Activated B cell treated with CpG ODN at 0.5 μM for 24 hours (primary cell): Measurements from ENCODE around the gene TKFC. TPM values are rescaled to one million over a fixed set of nuclear protein-coding genes. Genes with fewer than 3 reads are reported as not detected.
A peak's percentile ranks its signal among the peaks of the same experiment; 100 is the strongest.
"Not testable (repeated sequence)": the region's sequence is repeated elsewhere in the genome, so short reads cannot be mapped to it uniquely, and the experiment has no call there.

Experiments used
- ATAC-seq: fragments of 200-7000 bp; cut with Tn5 transposase; one replicate; pipeline ENCODE4 v1.10.0; 2021; ENCODE audit warnings: low read depth, mild to moderate bottlenecking, moderate library complexity
- CTCF ChIA-PET: fragments of 350-600 bp; sonication (Branson Sonifier 250); formaldehyde crosslinking; loops from one replicate; lab custom pipeline; 2021; ENCODE audit warnings: antibody characterized with exemption; lab: Charles Lee
- POLR2A ChIA-PET: fragments of 350-600 bp; sonication (Branson Sonifier 250); formaldehyde crosslinking; loops from one replicate; lab custom pipeline; 2021; ENCODE audit warnings: antibody characterized with exemption; lab: Charles Lee
- DNase-seq: peaks from one replicate; pipeline ENCODE4 v3.0.0; 2022
- H3K27ac Mint-ChIP-seq: one replicate; pipeline ENCODE4 v1.8.0; 2020; ENCODE audit warnings: mixed read lengths
- H3K27me3 Mint-ChIP-seq: one replicate; pipeline ENCODE4 v1.8.0; 2021; ENCODE audit warnings: mixed read lengths
- H3K36me3 Mint-ChIP-seq: one replicate; pipeline ENCODE4 v1.8.0; 2021; ENCODE audit warnings: low read depth, mixed read lengths
- H3K4me1 Mint-ChIP-seq: one replicate; pipeline ENCODE4 v1.8.0; 2021; ENCODE audit warnings: mixed read lengths
- H3K4me3 Mint-ChIP-seq: one replicate; pipeline ENCODE4 v1.8.0; 2020; ENCODE audit warnings: mild to moderate bottlenecking, mixed read lengths
- H3K9me3 Mint-ChIP-seq: one replicate; pipeline ENCODE4 v1.8.0; 2020; ENCODE audit warnings: mixed read lengths
- intact Hi-C: fragments of 100-400 bp; cut with micrococcal nuclease; formaldehyde crosslinking; loops from one replicate; pipeline ENCODE4 v1.15.1; 2024
- total RNA-seq: library from RNA; stranded (reverse); gene quantifications from 2 replicates; pipeline ENCODE4 v1.2.3, GENCODE V29; 2022
- TF ChIP-seq, protein P1 (sequence below): fragments of 200-600 bp; IDR thresholded peaks from one replicate; pipeline ENCODE4 v1.8.0; 2022; ENCODE audit warnings: antibody characterized with exemption, mild to moderate bottlenecking

The TKFC gene
- total RNA-seq, 1 donor from 2014 or later, result 63.9 TPM

DNA sequence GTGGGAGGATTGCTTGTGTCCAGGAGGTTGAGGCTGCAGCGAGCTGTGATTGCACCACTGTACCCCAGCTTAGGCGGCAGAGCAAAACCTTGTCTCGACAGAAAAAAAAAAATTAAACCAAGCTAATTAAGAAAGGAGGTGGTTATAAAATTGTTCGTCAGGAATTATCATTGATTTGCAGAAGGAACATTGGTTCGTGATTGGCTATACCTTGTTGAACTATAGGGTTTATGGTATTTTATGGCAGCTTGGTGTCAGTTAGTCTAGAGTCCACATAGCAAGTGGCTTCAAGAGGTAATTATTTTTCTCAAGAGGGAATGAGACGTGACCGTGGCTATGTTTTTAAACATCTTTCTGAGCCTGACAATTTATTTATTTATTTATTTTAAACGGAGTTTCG is 47.9 kb downstream of the TKFC start:
- H3K36me3 Mint-ChIP-seq, result peaks cover 15% of the 10 kb centered on the region
- CTCF ChIA-PET, result interaction anchor here (15.6 kb wide), 1 partner anchor 43 kb away, joined by 561 read pairs; the partner anchor contains the start of genes DDB1 and TKFC
- TF ChIP-seq, protein P1, sequence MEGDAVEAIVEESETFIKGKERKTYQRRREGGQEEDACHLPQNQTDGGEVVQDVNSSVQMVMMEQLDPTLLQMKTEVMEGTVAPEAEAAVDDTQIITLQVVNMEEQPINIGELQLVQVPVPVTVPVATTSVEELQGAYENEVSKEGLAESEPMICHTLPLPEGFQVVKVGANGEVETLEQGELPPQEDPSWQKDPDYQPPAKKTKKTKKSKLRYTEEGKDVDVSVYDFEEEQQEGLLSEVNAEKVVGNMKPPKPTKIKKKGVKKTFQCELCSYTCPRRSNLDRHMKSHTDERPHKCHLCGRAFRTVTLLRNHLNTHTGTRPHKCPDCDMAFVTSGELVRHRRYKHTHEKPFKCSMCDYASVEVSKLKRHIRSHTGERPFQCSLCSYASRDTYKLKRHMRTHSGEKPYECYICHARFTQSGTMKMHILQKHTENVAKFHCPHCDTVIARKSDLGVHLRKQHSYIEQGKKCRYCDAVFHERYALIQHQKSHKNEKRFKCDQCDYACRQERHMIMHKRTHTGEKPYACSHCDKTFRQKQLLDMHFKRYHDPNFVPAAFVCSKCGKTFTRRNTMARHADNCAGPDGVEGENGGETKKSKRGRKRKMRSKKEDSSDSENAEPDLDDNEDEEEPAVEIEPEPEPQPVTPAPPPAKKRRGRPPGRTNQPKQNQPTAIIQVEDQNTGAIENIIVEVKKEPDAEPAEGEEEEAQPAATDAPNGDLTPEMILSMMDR, result no peak
- H3K27ac Mint-ChIP-seq, result no peak overlapping the region
- DNase-seq (no peak), ATAC-seq (no peak)
- H3K4me3 Mint-ChIP-seq, result no peak overlapping the region
- POLR2A ChIA-PET, result interaction anchor here (1.0 to 7.6 kb wide), 3 partner anchors 21 to 46 kb away, joined by 3 to 120 read pairs (median 109); partner anchors contain the start of genes CYB561A3, DDB1, TKFC and TMEM138
- intact Hi-C loops, result no loop called here
- H3K27me3 Mint-ChIP-seq, result no peaks in the 10 kb centered on the region
- H3K9me3 Mint-ChIP-seq, result no peaks in the 10 kb centered on the region
- H3K4me1 Mint-ChIP-seq, result peaks cover 9% of the 10 kb centered on the region

DNA sequence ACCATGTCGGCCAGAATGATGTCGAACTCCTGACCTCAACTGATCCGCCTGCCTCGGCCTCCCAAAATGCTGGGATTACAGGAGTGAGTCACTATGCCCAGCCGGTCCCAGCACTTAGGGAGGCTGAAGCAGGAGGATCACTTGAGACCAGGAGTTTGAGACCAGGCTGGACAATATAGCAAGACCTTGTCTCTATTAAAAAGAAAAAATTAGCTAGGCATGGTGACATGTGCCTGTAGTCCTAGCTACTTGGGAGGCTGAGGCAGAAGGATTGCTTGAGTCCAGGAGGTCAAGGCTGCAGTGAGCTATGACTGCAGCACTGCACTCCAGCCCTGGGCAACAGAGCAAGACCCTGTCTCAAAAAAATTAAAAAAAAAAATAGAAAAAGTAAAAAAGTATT is 50.8 kb downstream of the TKFC start:
- H3K27me3 Mint-ChIP-seq, H3K9me3 Mint-ChIP-seq, H3K27ac Mint-ChIP-seq, ATAC-seq, H3K4me3 Mint-ChIP-seq, intact Hi-C loops, H3K36me3 Mint-ChIP-seq, H3K4me1 Mint-ChIP-seq, DNase-seq: not testable (repeated sequence)
- ChIA-PET POLR2A (interaction anchor here (2.6 to 7.6 kb wide), 3 partner anchors 24 to 49 kb away, joined by 13 to 120 read pairs (median 109); partner anchors contain the start of genes CPSF7, CYB561A3, DDB1 and SDHAF2), CTCF (interaction anchor here (2.4 to 15.6 kb wide), 7 partner anchors 9 to 52 kb away, joined by 11 to 561 read pairs (median 19); partner anchors contain the start of genes CYB561A3, DDB1, TKFC and TMEM138)

DNA sequence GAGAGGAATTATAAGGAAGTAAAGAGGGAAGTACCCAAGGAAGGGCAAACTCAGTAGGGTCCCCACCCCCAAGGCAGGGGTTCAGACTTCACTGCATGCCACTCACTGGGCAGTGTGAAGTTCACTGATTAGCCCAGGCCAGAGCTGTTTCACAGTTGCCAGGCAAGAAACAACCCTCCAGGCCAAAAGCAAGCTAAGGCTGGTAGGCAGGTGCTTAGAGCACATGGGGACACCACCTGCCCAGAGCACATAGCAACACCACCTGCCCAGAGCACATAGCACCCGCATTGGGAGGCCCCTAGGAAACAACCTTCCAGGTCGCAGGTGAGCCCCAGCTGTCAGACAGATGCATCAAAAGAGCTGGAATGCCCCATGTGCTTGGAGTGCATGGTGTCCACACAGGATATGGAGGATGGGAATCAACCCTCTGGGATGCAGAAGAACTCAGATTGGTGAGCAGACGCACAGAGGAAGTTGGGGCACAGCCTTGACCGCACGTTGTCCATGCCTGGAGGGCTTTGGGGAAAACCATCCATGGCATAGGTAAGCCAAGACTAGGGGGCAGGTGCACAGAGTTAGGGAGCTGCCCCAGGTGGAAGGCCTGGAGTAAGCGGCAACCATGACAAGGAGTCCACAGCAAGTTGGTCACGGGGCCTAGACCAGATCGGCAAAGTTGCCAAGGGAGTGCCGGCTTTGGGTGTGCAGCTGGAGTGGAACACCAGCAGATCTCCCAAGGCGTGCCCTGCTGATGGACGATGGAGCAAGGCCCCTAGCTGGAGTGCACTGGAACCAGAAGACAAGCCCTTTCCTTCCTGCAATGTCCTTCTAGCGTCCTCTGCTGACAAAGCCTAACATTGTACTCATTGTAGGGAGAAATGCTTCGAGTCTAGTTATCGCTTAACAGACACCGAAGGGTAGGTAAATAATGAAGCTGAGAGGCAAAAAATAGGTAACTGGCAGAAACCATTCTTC is 51.5 kb downstream of the TKFC start:
- H3K4me1 Mint-ChIP-seq, result peaks cover 10% of the 10 kb centered on the region
- H3K36me3 Mint-ChIP-seq, result peaks cover 1% of the 10 kb centered on the region
- ATAC-seq (no peak), DNase-seq (no peak)
- TF ChIP-seq, protein P1, result no peak
- H3K9me3 Mint-ChIP-seq, result no peaks in the 10 kb centered on the region
- POLR2A ChIA-PET, result interaction anchor here (1.3 to 7.6 kb wide), 7 partner anchors 15 to 50 kb away, joined by 5 to 120 read pairs (median 13); partner anchors contain the start of genes CPSF7, CYB561A3, DDB1 and SDHAF2
- CTCF ChIA-PET, result interaction anchor here (1.1 to 15.6 kb wide), 18 partner anchors 8 to 554 kb away, joined by 3 to 561 read pairs (median 11); partner anchors contain the start of genes CYB561A3, DDB1, TKFC and TMEM138
- no peaks in the 10 kb centered on the region for H3K27me3 Mint-ChIP-seq
- H3K4me3 Mint-ChIP-seq, result no peak overlapping the region
- intact Hi-C loops, result loop anchor here (1.0 kb wide), 2 partner anchors 28 to 48 kb away; no protein-coding TSS in a partner anchor
- peak overlapping the region; percentile 56 for H3K27ac Mint-ChIP-seq

DNA sequence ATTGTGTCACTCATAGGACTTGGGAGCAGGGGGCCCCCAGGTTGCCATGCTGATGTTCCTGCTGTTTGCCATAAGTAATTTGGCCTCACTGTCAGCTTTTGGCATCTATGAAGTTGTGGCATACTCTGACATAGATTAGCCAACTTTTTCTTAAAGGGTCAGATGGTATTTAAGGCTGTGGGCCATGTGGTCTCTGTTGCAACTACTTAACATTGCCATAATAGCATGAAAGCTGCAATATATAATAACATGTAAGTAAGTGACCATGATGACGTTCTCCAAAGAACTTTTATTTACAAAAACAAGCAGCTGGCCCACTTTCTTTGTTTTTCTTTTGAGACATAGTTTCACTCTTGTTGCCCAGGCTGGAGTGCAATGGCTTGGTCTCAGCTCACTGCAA is 57.1 kb downstream of the TKFC start:
- Mint-ChIP-seq H3K27me3 (no peaks in the 10 kb centered on the region), H3K36me3 (peaks cover 19% of the 10 kb centered on the region), H3K4me1 (peaks cover 33% of the 10 kb centered on the region), H3K9me3 (no peaks in the 10 kb centered on the region), H3K4me3 (no peak overlapping the region), H3K27ac (no peak overlapping the region)
- ATAC-seq (no peak), DNase-seq (no peak)
- intact Hi-C loops, result no loop called here
- CTCF ChIA-PET, result interaction anchor here (0.8 to 15.6 kb wide), 2 partner anchors 11 to 52 kb away, joined by 3 to 561 read pairs; partner anchors contain the start of genes DDB1 and TKFC
- TF ChIP-seq, protein P1, result no peak
- POLR2A ChIA-PET, result interaction anchor here (0.6 to 3.5 kb wide), 3 partner anchors 35 to 56 kb away, joined by 3 to 38 read pairs (median 4); partner anchors contain the start of genes CPSF7 and SDHAF2

DNA sequence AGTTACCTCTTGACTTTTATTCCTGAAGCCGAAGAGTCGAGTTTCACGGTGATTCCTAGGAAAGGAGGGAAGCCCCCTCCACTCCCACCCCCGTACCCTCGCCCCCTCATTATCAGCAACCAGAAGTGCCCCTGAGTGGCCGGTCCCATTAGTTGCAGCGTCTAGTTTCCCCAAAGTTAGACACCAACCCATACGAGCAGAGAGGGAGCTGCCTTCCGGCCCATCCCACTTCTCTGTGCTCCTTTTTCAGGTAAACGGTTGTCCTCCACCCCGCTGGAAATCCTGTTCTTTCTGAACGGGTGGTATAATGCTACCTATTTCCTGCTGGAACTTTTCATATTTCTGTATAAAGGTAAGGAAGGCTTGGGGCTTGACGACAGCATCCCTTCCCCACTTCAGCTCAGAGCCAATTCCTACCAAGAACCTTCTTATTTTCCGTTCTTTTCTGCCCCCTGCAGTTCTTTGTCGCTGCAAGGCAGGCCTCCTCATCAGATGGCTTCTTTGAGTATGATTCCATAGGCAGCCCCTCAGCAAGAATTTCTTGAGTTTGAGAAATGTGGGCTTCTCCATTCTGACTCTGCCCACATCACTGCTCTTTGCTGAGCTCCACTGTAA is 60.1 kb downstream of the TKFC start:
- Mint-ChIP-seq H3K4me3 (peak overlapping the region; percentile 97), H3K9me3 (no peaks in the 10 kb centered on the region), H3K36me3 (peaks cover 39% of the 10 kb centered on the region), H3K4me1 (peaks cover 26% of the 10 kb centered on the region), H3K27me3 (no peaks in the 10 kb centered on the region), H3K27ac (peak overlapping the region; percentile 96)
- POLR2A ChIA-PET, result interaction anchor here (0.5 to 3.5 kb wide), 15 partner anchors 8 to 1084 kb away, joined by 3 to 50 read pairs (median 6); partner anchors contain the start of genes CPSF7, CYB561A3, DDB1 and SDHAF2
- ATAC-seq, result peak; percentile 42
- TF ChIP-seq, protein P1, result no peak
- CTCF ChIA-PET, result interaction anchor here (1.0 to 15.6 kb wide), 13 partner anchors 8 to 561 kb away, joined by 3 to 561 read pairs (median 6); partner anchors contain the start of genes CPSF7, DDB1, SDHAF2 and TKFC
- no peak for DNase-seq
- intact Hi-C loops, result loop anchor here (1.0 to 2.0 kb wide), 5 partner anchors 36 to 562 kb away; partner anchors contain the start of gene CPSF7
